GM13977 (cell line): ENCODE data around the gene KIF24.

ENCODE experiments used
- DNase-seq: peaks from one replicate; pipeline ENCODE4 v3.0.0; 2012; ENCODE audit warnings: low spot score
- CTCF ChIP-seq: IDR thresholded peaks from 2 replicates; pipeline ENCODE4 v1.5.1; 2012; ENCODE audit warnings: mild to moderate bottlenecking, control low read depth; ENCODE audit not compliant: insufficient read depth; ENCODE audit errors: extremely low read depth, missing control alignments
- in situ Hi-C: fragments of 300-500 bp; cut with MboI; formaldehyde crosslinking; loops from one replicate; pipeline ENCODE4 v1.12.0; 2022; ENCODE audit warnings: low sequenced_read_pairs, low pct_unique_long_range_greater_than_20kb, mixed read lengths, inconsistent platforms; ENCODE audit not compliant: unreplicated experiment

KIF24 gene

GRCh38 chr9:34334916-34335315 is 5.8 kb upstream of the KIF24 start:
- TF ChIP-seq CTCF, result no peak
- no peak for DNase-seq
- in situ Hi-C loops, result no loop called here

GRCh38 chr9:34334337-34334824 is 5.3 kb upstream of the KIF24 start:
- no peak for TF ChIP-seq CTCF
- no peak for DNase-seq
- in situ Hi-C loops, result no loop called here

- no peak for DNase-seq
- no peak for TF ChIP-seq CTCF
- in situ Hi-C loops, result no loop called here
Observed at GRCh38 chr9:34333836-34334235, 4.8 kb upstream of the KIF24 start.

- TF ChIP-seq CTCF, result peak; percentile 48
- no peak for DNase-seq
- in situ Hi-C loops, result no loop called here
Observed at GRCh38 chr9:34332076-34332964, 3.3 kb upstream of the KIF24 start.

- in situ Hi-C loops, result no loop called here
- DNase-seq, result no peak
- TF ChIP-seq CTCF, result no peak
Observed at GRCh38 chr9:34331196-34331595, 2.1 kb upstream of the KIF24 start.

- no peak for DNase-seq
- in situ Hi-C loops, result no loop called here
- no peak for TF ChIP-seq CTCF
Observed at GRCh38 chr9:34328500-34328986, 525 bp downstream of the KIF24 start.
